Activated CD4-positive, alpha-beta T cell treated with anti-CD3 and anti-CD28 coated beads, Interleukin-2, amount 50 U/mL, for 4 hours (primary cell): Measurements from ENCODE around the gene CRYAB.
"Not testable (repeated sequence)": the region's sequence is repeated elsewhere in the genome, so short reads cannot be mapped to it uniquely, and the experiment has no call there.

ENCODE experiments used
- DNase-seq, 2 experiments: peaks; one replicate each; pipeline ENCODE4 v3.0.0-alpha.2; 2020

CRYAB gene

DNA sequence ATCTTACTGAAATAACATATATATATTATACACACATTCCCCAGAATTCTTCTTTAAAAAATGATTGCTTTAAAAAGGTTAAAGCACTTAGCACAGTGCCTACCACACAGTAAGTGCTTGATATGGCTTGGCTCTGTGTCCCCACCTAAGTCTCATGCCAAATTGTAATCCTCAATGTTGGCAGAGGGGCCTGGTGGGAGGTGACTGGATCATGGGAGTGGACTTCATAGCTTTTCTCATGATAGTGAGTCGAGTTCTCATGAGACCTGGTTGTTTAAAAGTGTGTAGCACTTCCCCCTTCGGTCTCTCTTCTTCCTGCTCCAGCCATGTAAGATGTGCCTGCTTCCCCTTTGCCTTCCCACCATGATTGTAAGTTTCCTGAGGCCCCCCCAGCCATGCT lies 6.2 kb downstream of the CRYAB start:
- DNase-seq = no peak

DNA sequence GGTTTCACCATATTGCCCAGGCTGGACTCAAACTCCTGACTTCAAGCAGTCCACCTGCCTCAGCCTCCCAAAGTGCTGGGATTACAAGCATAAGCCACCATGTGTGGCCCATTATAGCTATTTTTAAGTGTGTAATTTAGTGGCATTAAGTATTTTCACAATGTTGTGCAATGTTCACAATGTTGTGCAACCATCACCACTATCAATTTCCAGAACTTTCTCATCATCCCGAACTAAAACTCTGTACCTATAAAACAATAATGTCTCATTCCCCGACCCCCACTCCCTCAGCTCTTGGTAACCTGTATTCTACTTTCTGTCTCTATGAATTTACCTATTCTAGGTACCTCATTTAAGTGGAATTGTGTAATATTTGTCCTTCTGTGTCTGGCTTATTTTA lies 24.7 kb downstream of the CRYAB start:
- DNase-seq = no peak

DNA sequence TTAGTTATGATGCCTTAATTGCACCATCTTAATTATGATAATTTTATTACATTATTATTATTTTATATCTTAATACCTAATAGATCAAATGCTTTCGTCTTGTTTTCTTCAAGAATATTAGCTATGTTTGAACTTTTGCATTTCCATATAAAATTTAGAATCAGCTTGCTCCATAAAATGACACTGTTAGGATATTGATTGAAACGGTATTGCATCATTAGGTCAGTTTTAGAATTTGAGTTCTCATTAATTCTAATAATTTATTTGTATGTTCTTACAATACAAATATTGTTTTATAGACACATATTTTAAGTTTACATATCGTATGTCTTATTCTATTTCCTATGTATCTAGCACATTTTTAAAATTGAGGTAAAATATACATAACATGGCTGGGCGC lies 25.5 kb downstream of the CRYAB start:
- DNase-seq = no peak

DNA sequence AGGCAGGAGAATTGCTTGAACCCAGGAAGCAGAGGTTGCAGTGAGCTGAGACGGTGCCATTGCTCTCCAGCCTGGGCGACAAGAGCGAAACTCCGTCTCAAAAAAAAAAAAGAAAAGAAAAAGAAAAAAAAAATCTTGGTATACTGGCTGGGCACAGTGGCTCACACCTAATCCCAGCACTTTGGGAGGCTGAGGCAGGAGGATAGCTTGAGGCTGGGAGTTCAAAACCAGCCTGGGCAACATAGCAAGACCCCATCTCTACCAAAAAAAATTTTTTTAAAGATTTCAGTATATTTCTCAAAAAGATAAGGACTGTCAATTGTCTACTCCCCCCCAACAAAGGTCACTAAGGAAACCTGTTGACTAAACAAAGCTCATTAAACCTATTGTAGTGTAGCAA lies 26.5 kb downstream of the CRYAB start:
- not testable (repeated sequence) for DNase-seq

DNA sequence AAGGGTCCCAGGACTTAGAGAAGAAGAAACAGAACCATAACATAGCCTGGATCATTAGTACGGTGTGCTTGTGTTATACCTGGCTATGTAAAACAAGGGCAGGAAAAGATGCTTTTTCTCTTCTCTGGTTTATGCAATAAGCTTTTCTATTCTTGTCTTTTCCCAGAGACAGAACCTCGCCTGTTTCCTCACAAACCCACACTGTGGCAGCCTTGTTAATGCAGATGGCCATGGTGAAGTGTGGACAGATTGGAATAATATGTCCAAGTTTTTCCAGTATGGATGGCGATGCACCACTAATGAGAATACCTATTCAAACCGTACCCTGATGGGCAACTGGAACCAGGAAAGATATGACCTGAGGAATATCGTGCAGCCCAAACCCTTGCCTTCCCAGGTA lies 29.4 kb downstream of the CRYAB start:
- DNase-seq = no peak

DNA sequence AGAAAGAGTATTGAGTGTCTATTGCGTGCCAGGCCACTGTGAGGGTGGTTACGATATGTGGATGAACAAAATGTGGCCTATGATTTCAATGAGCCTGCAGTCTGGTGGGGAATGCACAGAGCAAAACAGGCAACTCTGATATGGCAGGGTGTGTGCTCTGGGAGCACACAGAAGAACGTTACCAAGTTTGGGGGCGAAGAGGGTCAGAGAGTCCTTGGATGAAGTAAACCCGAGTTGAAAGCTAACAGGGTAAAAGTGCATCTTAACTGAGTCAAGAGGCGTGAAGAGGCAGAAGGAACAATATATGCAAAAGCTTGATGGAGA lies 32.0 kb downstream of the CRYAB start:
- DNase-seq = no peak

DNA sequence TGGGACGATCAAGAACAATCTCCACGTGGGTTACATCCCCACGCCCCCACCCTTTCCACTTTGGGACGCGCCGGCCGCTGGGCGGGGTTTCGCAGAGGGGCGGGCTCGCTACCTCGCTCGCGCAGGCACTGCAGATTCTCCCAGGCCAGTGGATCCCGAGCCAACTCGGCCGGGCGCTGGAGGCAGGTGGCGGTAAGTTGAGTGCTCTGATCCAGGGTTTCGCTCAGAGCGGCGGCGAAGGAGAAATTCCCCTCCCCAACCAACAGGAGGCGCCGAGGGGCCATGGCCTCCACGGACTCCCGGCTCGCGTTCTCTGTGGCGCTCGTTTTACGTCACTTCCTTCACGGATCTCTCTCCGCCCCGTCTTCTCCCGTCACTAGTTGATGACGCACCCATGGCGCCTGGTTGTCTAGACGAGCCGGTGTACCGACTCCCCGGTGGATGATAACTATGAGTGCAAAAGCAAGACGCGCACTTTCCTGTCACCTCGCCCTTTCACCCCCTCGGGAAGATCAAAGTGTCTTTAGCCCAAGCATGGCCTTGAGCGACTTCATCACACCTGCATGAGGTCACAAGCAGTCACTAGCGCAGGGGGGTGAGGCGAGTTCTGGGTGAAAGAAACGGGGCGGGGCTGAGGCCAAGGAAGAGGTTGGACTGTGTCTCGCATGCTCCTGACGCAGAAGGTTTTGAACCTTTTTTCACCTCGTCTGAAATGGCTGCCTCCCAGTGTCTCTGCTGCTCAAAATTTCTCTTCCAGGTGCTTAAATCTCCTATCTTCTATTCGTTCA lies 32.5 kb downstream of the CRYAB start, which contains the start of the genes CFAP68 and FDXACB1:
TSS of gene CFAP68 (plus strand) at position 693 of the 788 bp plus-strand sequence. CDS start at position 713, 20 bp downstream.
TSS of gene FDXACB1 (minus strand) at position 317 of the 788 bp plus-strand sequence. CDS start at position 284, 33 bp downstream.
- DNase-seq = peak; percentile 93

DNA sequence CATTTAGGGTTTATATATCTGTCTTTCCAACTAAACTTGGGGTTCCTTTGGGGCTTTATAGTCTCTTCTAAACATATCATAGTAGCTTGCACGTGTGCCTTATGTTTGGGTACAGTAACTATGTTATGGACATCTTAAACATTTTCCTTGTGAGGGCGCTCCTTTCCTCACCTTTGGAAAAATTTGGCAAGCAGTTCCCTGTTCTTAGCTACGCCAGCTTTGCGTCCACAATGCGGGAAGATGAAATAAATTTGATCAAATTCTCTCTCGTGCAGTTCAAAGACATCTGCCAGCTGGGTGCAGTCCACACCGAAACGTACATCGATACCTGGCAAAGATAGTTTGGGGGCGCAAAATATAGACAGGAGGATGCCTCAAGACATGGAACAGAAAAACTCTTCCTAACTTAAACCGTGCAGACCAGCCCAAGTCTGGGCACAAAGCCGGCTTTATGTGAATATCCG lies 33.2 kb downstream of the CRYAB start:
- DNase-seq = no peak

DNA sequence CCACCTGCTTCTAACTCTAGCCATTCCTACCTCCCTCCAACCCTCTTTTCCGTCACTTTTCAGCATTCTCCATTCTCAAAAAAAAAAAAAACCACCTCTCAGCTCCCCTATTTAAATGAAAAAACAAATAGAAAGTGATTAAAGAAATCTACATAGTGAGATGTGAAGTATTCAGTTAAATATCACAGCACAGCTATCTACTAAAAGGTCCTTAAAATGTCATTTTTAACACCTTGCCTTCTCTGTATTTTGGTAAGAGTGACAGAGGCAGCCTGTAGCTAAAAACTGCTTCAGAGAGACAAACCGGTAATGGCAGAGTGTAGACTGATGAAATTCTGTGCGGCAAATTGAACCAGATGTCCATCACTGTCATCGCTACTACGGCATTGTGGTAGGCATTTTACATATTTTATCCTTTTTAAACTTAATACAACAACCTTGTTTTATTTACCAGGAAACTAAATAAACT lies 39.8 kb downstream of the CRYAB start:
- DNase-seq = no peak

DNA sequence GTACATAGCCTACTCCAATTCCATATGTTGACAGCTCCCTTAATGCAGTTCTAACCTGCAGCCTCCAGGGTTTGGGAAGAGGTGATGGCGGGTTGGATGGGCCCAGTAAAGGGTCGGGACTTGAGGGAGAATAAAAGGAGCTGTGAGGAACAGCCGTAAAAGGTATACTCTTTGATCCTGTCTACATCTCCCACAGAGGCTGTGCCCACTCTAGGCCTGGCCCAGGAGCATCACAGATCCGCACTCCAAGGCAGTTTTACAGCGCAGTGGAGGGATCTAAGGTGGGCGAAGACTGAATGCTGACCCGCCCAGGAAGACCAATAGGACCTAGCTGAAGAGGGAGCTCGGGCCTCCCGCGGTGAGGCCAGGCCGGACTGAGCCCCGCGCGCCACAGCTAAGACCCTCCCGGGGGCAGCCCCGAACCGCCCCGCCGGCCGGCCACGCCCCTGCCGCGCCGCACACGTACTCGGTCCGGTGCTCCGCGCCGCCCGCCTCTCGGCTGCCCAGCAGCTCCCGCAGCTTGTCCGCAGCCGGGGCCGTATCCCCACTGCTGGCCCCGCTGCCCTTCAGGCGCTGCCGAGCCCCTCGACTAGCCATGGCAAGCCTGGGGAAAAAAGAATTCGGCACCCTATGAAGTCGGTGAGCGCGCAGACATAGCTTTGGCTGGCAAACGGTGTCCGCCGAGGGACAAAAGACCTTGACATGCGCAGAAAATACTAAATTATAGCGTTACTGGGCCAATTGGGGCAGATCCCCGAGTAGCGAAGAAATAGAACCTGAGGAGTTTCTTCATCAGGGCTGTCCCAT lies 40.5 kb downstream of the CRYAB start, which contains the start of gene ALG9:
TSS of gene ALG9 (minus strand) at position 696 of the 807 bp plus-strand sequence. CDS start at position 597, 99 bp downstream.
- DNase-seq = peak; percentile 90 to 93

DNA sequence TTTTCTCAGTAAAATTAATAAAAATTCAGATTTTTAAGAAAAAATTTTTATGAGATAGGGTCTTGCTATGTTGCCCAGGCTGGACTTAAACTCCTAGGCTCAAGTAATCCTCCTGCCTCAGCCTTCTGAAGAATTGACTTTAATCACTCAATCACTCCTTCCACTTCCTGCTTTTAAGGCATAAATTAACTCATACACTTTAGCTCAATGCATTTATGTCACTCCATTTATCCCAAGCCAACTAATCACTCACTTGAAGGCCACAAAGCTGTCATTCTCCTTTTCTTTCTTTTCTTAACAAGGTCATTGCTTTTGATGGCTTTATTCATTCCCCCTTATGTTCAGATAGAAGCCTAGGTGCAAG lies 41.1 kb downstream of the CRYAB start:
- DNase-seq = no peak

DNA sequence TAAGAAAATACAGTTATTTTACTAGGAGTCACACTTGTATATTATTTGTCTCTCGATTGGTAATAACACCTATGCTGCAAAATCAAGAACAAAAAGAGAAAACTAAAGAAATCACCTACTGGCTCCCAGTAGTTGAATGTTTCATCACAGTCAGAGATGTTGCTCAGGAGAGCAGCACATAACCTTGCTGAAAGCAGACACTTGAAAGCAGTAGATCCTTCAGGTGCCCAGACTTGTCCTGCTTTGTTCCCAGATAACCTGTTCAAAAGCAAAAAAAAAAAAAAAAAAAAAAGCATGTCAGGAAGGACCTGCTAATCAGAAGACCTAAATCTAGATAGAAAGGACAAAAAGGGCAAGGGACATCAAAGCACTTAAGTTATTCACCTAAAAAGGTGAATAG lies 41.5 kb downstream of the CRYAB start:
- DNase-seq = no peak

DNA sequence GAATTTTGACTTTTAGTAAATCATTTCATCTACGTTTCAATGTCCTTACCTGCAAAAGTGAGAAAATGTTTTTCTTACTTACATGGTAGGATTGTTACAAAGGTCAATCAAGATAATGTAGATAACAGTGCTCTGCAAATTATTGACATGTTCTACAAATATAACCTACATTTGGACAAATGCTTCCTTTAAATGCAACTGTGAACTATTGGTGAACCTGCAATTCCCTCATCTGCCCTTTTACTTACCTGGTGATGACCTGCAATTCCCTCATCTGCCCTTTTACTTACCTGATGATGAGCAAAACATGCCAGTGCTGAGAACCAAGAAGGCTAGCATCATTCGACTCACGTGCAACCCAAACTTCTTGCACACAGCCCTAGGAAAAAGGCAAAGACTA lies 51.3 kb downstream of the CRYAB start:
- DNase-seq = no peak
